ENCODE results near the gene TLE7. TPM values are rescaled to one million over a fixed set of nuclear protein-coding genes. Genes with fewer than 3 reads are reported as not detected.

The TLE7 gene
- total RNA-seq, 1 experiment from 2014 or later = not detected

DNA sequence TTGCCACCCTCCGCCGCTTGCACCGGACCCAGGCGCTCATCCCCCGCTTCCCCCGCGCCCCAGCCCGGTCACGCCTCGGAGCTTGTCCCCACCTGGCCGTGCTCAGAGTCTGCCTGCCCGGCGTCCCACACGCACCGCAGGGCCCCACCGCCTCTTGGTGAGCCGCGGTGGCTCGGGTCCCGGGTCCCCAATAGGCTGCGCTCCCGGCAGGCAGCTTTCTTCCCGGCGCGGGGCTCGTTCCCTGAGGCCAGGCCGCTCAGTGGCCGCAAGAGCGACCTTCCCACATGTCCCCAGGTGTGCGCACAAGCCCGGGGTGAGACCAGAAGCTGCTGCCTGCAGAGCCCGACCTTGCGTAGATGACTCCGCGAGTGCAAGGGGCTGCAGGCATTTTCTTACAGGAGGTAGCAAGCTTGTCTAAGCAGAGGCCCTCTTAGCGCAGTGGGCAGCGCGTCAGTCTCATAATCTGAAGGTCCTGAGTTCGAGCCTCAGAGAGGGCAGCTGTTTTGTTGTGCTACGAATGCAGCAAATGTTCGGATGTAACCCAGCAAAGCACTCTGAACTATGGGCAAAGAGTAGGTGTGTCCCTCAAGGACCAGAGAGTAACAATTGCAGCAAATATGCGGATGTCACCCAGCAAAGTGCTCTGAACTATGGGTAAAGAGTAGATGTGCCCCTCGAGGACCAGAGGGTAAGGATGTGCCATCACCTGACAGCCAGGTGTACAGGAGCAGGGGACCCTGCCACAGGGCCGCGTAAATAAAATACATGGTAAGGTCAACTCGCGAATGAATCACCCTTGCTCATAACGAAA lies 15.6 kb downstream of the TLE7 start:
- no peak overlapping the region for H3K27ac ChIP-seq
- no peaks in the 10 kb centered on the region for H3K4me1 ChIP-seq (replicated peaks; ENCODE audit: insufficient read depth)
- H3F3A ChIP-seq (ENCODE audit: insufficient read depth, low read depth) = no peaks in the 10 kb centered on the region; the same call in 1 of the 2 replicates
- H3K9me3 ChIP-seq (ENCODE audit: insufficient read depth, low read depth) = 0 out of 2 replicates have a peak, but pooled peaks cover 4% of the 10 kb centered on the region
- peaks cover 24% of the 10 kb centered on the region for H3K27me3 ChIP-seq (ENCODE audit: insufficient read depth, low read depth)
- DNase-seq = peak; percentile 31 to 76
- no peaks in the 10 kb centered on the region for H3K9me2 ChIP-seq (ENCODE audit: insufficient read depth)
- ChIA-PET CTCF (no interaction called here), POLR2A (ENCODE audit: unreplicated experiment) (no interaction called here)
- BruUV-seq (replicated peaks) = TSS peak; percentile 81
- H2AFZ ChIP-seq = no peak overlapping the region
- peak overlapping the region; percentile 28 for H3K4me2 ChIP-seq
- H3K36me3 ChIP-seq (ENCODE audit: low read depth) = no peaks in the 10 kb centered on the region
- H4K20me1 ChIP-seq (ENCODE audit: insufficient read depth) = no peaks in the 10 kb centered on the region
- TF ChIP-seq, protein P1, sequence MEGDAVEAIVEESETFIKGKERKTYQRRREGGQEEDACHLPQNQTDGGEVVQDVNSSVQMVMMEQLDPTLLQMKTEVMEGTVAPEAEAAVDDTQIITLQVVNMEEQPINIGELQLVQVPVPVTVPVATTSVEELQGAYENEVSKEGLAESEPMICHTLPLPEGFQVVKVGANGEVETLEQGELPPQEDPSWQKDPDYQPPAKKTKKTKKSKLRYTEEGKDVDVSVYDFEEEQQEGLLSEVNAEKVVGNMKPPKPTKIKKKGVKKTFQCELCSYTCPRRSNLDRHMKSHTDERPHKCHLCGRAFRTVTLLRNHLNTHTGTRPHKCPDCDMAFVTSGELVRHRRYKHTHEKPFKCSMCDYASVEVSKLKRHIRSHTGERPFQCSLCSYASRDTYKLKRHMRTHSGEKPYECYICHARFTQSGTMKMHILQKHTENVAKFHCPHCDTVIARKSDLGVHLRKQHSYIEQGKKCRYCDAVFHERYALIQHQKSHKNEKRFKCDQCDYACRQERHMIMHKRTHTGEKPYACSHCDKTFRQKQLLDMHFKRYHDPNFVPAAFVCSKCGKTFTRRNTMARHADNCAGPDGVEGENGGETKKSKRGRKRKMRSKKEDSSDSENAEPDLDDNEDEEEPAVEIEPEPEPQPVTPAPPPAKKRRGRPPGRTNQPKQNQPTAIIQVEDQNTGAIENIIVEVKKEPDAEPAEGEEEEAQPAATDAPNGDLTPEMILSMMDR (conservative IDR thresholded peaks at IDR 0.05) = no peak
- TF ChIP-seq EZH2 (IDR thresholded peaks at IDR 0.05; ENCODE audit: low read depth) = no peak
- intact Hi-C loops (cut with micrococcal nuclease; ENCODE audit: unreplicated experiment) = no loop called here
- no peaks in the 10 kb centered on the region for H3K79me2 ChIP-seq (ENCODE audit: low read depth)
- no peak overlapping the region for H3K4me3 ChIP-seq

DNA sequence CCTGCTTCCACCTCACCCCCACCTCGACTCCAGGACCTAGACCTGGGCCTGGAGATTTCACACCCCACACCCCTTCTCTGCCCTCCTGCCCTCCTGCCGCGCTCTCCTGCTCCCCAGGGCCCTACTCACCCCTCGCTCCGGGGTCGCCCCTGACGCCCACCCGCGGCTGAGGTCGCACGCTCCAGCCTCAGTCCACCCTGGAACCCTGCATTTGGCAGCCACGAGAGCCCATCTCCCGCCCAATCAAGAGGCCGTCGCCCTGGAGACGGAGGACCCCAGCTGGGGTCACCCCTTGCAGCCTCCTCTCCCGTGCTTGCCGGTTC lies 16.1 kb downstream of the TLE7 start:
- POLR2A ChIA-PET (ENCODE audit: unreplicated experiment) = interaction anchor here (0.6 kb wide), 1 partner anchor 80 kb away, joined by 16 read pairs; no protein-coding TSS in a partner anchor
- H3K9me2 ChIP-seq (ENCODE audit: insufficient read depth) = no peaks in the 10 kb centered on the region
- no peak for DNase-seq
- intact Hi-C loops (cut with micrococcal nuclease; ENCODE audit: unreplicated experiment) = no loop called here
- H3K27me3 ChIP-seq (ENCODE audit: insufficient read depth, low read depth) = peaks cover 22% of the 10 kb centered on the region
- BruUV-seq (replicated peaks) = no TSS peak
- no peak overlapping the region for H3K4me3 ChIP-seq
- H3K27ac ChIP-seq = no peak overlapping the region
- H3K9me3 ChIP-seq (ENCODE audit: insufficient read depth, low read depth) = 0 out of 2 replicates have a peak, but pooled peaks cover 4% of the 10 kb centered on the region
- no peak overlapping the region for H3K4me2 ChIP-seq
- H2AFZ ChIP-seq = no peak overlapping the region
- no peaks in the 10 kb centered on the region for H3K36me3 ChIP-seq (ENCODE audit: low read depth)
- H3F3A ChIP-seq (ENCODE audit: insufficient read depth, low read depth) = no peaks in the 10 kb centered on the region; the same call in 1 of the 2 replicates
- CTCF ChIA-PET = no interaction called here
- H3K4me1 ChIP-seq (replicated peaks; ENCODE audit: insufficient read depth) = no peaks in the 10 kb centered on the region
- no peaks in the 10 kb centered on the region for H4K20me1 ChIP-seq (ENCODE audit: insufficient read depth)
- no peaks in the 10 kb centered on the region for H3K79me2 ChIP-seq (ENCODE audit: low read depth)
- TF ChIP-seq, protein P1 (conservative IDR thresholded peaks at IDR 0.05) = no peak
- no peak for TF ChIP-seq EZH2 (IDR thresholded peaks at IDR 0.05; ENCODE audit: low read depth)

DNA sequence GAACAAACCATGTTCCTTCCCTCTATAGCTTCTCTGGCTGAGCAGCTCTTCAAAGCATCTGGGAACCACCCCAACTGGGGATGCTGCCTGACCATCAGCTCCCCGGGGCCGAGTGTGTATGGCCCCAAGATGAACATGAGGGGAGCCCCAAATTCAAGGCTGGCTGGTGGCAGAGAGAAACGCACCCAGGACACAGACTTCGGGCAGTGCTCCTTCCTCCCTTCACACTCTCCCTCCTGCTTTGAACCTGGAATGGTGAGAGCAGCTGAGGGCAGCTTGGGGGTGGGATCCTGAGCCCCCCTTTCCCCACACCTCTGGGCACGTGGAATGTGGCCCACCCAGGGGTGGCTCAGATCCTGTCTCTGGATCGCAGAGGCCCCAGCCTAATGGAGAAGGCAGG lies 17.2 kb downstream of the TLE7 start:
- Histone ChIP-seq H3K4me2 (no peak overlapping the region), H3K4me3 (no peak overlapping the region), H2AFZ (no peak overlapping the region), H3K4me1 (replicated peaks; ENCODE audit: insufficient read depth) (no peaks in the 10 kb centered on the region), H3K27me3 (ENCODE audit: insufficient read depth, low read depth) (peaks cover 18% of the 10 kb centered on the region; the same call in 1 of the 2 replicates), H3K36me3 (ENCODE audit: low read depth) (no peaks in the 10 kb centered on the region), H3K79me2 (ENCODE audit: low read depth) (no peaks in the 10 kb centered on the region), H4K20me1 (ENCODE audit: insufficient read depth) (no peaks in the 10 kb centered on the region), H3K9me2 (ENCODE audit: insufficient read depth) (no peaks in the 10 kb centered on the region), H3K9me3 (ENCODE audit: insufficient read depth, low read depth) (0 out of 2 replicates have a peak, but pooled peaks cover 4% of the 10 kb centered on the region), H3F3A (ENCODE audit: insufficient read depth, low read depth) (no peaks in the 10 kb centered on the region; the same call in 1 of the 2 replicates), H3K27ac (no peak overlapping the region)
- TF ChIP-seq, protein P1 (conservative IDR thresholded peaks at IDR 0.05) = no peak
- TF ChIP-seq EZH2 (IDR thresholded peaks at IDR 0.05; ENCODE audit: low read depth) = no peak
- CTCF ChIA-PET = no interaction called here
- BruUV-seq (replicated peaks) = no TSS peak
- POLR2A ChIA-PET (ENCODE audit: unreplicated experiment) = no interaction called here
- intact Hi-C loops (cut with micrococcal nuclease; ENCODE audit: unreplicated experiment) = loop anchor here (5.0 kb wide), 1 partner anchor 837 kb away; no protein-coding TSS in a partner anchor
- no peak for DNase-seq
